Measurements from ENCODE around the gene PDSS2.

PDSS2 gene

DNA sequence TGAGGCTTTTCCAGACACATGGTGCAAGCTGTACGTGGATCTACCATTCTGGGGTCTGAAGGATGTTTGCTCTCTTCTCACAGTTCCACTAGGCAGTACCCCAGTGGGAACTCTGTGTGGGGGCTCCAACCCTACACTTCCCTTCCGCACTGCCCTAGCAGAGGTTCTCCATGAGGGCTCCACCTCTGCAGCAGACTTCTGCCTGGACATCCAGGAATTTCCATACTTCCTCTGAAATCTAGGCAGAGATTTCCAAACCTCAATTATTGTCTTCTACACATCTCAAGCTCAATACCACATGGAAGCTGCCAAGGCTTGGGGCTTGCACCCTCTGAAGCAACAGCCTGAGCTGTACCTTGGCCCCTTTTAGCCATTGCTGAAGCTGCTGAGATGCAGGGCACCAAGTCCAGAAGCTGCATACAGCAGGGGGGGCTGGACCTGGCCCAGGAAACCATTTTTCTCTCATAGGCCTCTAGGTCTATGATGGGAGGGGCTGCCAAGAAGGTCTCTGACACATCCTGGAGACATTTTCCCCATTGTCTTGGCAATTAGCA lies 11.6 kb downstream of the PDSS2 start:
- Histone ChIP-seq H3K36me3 (ENCODE audit: insufficient read depth, low read length) (peaks cover 3% of the 10 kb centered on the region; the same call in 1 of the 2 replicates), H3F3A (ENCODE audit: low read depth) (no peaks in the 10 kb centered on the region), H3K79me2 (ENCODE audit: insufficient read depth, low read length) (peaks cover 5% of the 10 kb centered on the region), H3K9ac (ENCODE audit: low read depth, low read length, poor library complexity, severe bottlenecking) (no peak overlapping the region), H3K27me3 (ENCODE audit: insufficient read depth, low read length, poor library complexity, severe bottlenecking) (no peaks in the 10 kb centered on the region), H3K4me3 (ENCODE audit: low read length, poor library complexity, severe bottlenecking) (no peak overlapping the region), H3K9me3 (ENCODE audit: insufficient read depth, low read depth, low read length) (peaks cover 17% of the 10 kb centered on the region; the same call in 1 of the 2 replicates), H3K4me1 (ENCODE audit: insufficient read depth, low read length, poor library complexity, severe bottlenecking) (peaks cover 6% of the 10 kb centered on the region), H4K20me1 (ENCODE audit: insufficient read depth, low read length, poor library complexity, severe bottlenecking) (no peaks in the 10 kb centered on the region), H3K4me2 (ENCODE audit: low read depth, low read length, poor library complexity, severe bottlenecking) (no peak overlapping the region), H3K9me2 (replicated peaks; ENCODE audit: low read depth, low read length) (no peaks in the 10 kb centered on the region), H2AFZ (ENCODE audit: low read length) (no peak overlapping the region)
- no peak for TF ChIP-seq EZH2phosphoT487 (IDR thresholded peaks at IDR 0.05; ENCODE audit: borderline replicate concordance)
- TF ChIP-seq, protein P1, sequence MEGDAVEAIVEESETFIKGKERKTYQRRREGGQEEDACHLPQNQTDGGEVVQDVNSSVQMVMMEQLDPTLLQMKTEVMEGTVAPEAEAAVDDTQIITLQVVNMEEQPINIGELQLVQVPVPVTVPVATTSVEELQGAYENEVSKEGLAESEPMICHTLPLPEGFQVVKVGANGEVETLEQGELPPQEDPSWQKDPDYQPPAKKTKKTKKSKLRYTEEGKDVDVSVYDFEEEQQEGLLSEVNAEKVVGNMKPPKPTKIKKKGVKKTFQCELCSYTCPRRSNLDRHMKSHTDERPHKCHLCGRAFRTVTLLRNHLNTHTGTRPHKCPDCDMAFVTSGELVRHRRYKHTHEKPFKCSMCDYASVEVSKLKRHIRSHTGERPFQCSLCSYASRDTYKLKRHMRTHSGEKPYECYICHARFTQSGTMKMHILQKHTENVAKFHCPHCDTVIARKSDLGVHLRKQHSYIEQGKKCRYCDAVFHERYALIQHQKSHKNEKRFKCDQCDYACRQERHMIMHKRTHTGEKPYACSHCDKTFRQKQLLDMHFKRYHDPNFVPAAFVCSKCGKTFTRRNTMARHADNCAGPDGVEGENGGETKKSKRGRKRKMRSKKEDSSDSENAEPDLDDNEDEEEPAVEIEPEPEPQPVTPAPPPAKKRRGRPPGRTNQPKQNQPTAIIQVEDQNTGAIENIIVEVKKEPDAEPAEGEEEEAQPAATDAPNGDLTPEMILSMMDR (conservative IDR thresholded peaks at IDR 0.05; ENCODE audit: low read length): no peak

DNA sequence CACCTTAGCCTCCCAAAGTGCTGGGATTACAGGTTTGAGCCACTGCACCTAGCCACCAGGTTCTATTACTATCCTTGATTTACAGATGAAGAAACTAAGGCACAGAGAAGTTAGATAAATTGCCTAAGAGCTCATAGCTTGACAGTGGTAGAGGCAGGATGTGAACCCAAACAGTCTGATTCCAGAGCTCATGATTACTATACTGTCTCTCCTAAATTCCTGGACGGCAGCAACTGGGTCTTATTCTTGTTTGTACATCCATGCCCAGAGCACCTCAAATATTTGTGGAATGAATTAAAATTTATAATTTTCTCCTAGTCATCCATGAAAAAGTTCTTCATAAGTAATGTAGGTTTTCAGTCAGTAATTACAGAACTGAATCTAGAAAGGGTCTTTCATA lies 15.1 kb downstream of the PDSS2 start:
- no peak overlapping the region for H3K9ac ChIP-seq (ENCODE audit: low read depth, low read length, poor library complexity, severe bottlenecking)
- H3K4me1 ChIP-seq (ENCODE audit: insufficient read depth, low read length, poor library complexity, severe bottlenecking): peaks cover 6% of the 10 kb centered on the region
- H3K27me3 ChIP-seq (ENCODE audit: insufficient read depth, low read length, poor library complexity, severe bottlenecking): no peaks in the 10 kb centered on the region
- no peak overlapping the region for H3K4me3 ChIP-seq (ENCODE audit: low read length, poor library complexity, severe bottlenecking)
- no peaks in the 10 kb centered on the region for H4K20me1 ChIP-seq (ENCODE audit: insufficient read depth, low read length, poor library complexity, severe bottlenecking)
- H3F3A ChIP-seq (ENCODE audit: low read depth): no peaks in the 10 kb centered on the region
- H3K4me2 ChIP-seq (ENCODE audit: low read depth, low read length, poor library complexity, severe bottlenecking): no peak overlapping the region
- H3K36me3 ChIP-seq (ENCODE audit: insufficient read depth, low read length): peaks cover 3% of the 10 kb centered on the region; the same call in 1 of the 2 replicates
- peaks cover 16% of the 10 kb centered on the region; the same call in 1 of the 2 replicates for H3K79me2 ChIP-seq (ENCODE audit: insufficient read depth, low read length)
- peaks cover 17% of the 10 kb centered on the region; the same call in 1 of the 2 replicates for H3K9me3 ChIP-seq (ENCODE audit: insufficient read depth, low read depth, low read length)
- H3K9me2 ChIP-seq (replicated peaks; ENCODE audit: low read depth, low read length): no peaks in the 10 kb centered on the region
- no peak overlapping the region for H2AFZ ChIP-seq (ENCODE audit: low read length)
- TF ChIP-seq EZH2phosphoT487 (IDR thresholded peaks at IDR 0.05; ENCODE audit: borderline replicate concordance): no peak
- TF ChIP-seq, protein P1 (conservative IDR thresholded peaks at IDR 0.05; ENCODE audit: low read length): no peak

DNA sequence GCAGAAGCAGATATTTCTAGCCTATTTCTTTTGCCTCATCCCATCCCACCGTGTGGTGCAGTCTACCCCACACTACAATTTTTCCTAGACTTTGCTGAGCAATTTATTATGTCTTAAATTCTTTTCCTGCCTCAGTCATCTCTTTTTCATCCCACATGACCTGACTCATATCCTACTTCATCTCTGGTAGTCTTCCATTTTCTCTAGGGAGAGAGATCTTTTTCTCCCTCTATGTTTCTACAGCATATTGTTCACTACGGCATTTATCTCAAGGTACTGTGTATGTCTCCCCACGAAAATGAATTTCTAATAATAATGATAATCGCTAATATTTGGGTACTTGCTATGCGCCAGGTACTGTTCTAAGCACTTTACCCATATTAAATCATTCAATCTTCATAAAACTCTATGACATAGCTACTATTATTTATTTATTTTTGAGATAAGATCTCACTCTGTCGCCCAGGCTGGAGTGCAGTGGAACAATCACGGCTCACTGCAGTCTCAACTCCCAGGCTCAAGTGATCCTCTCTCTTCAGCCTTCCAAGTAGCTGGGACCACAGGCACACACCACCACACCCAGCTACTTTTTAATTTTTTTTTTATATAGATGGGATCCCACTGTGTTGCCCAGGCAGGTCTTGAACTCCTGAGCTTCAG lies 15.6 kb downstream of the PDSS2 start:
- H2AFZ ChIP-seq (ENCODE audit: low read length): no peak overlapping the region
- H3K36me3 ChIP-seq (ENCODE audit: insufficient read depth, low read length): peaks cover 3% of the 10 kb centered on the region; the same call in 1 of the 2 replicates
- no peaks in the 10 kb centered on the region for H3F3A ChIP-seq (ENCODE audit: low read depth)

More for the DNA sequence above, 15.6 kb downstream of the PDSS2 start:
- no peak for TF ChIP-seq EZH2phosphoT487 (IDR thresholded peaks at IDR 0.05; ENCODE audit: borderline replicate concordance)
- TF ChIP-seq, protein P1 (conservative IDR thresholded peaks at IDR 0.05; ENCODE audit: low read length): no peak
- Histone ChIP-seq H3K4me2 (ENCODE audit: low read depth, low read length, poor library complexity, severe bottlenecking) (no peak overlapping the region), H3K9me2 (replicated peaks; ENCODE audit: low read depth, low read length) (no peaks in the 10 kb centered on the region), H3K9me3 (ENCODE audit: insufficient read depth, low read depth, low read length) (peaks cover 13% of the 10 kb centered on the region; the same call in 1 of the 2 replicates), H3K9ac (ENCODE audit: low read depth, low read length, poor library complexity, severe bottlenecking) (no peak overlapping the region), H3K4me1 (ENCODE audit: insufficient read depth, low read length, poor library complexity, severe bottlenecking) (peaks cover 6% of the 10 kb centered on the region), H4K20me1 (ENCODE audit: insufficient read depth, low read length, poor library complexity, severe bottlenecking) (no peaks in the 10 kb centered on the region), H3K4me3 (ENCODE audit: low read length, poor library complexity, severe bottlenecking) (no peak overlapping the region), H3K79me2 (ENCODE audit: insufficient read depth, low read length) (peaks cover 16% of the 10 kb centered on the region; the same call in 1 of the 2 replicates), H3K27me3 (ENCODE audit: insufficient read depth, low read length, poor library complexity, severe bottlenecking) (no peaks in the 10 kb centered on the region)
